HG03439 (cell line): ENCODE measurements around the gene OTUD4.
"Not testable (repeated sequence)": the region's sequence is repeated elsewhere in the genome, so short reads cannot be mapped to it uniquely, and the experiment has no call there.

Experiments
- ATAC-seq: cut with Tn5 transposase; IDR thresholded peaks from one replicate; pipeline ENCODE4 v1.9.1; 2021; ENCODE audit warnings: mild to moderate bottlenecking, moderate library complexity; ENCODE audit not compliant: unreplicated experiment

OTUD4 gene

GRCh38 chr4:145179861-145180297 is 510 bp downstream of the OTUD4 start:
- peak; percentile 21 for ATAC-seq

- peak; percentile 43 for ATAC-seq
Measured at GRCh38 chr4:145179281-145179860, 1.0 kb downstream of the OTUD4 start.

GRCh38 chr4:145178740-145179280 is 1.6 kb downstream of the OTUD4 start:
- no peak for ATAC-seq

DNA sequence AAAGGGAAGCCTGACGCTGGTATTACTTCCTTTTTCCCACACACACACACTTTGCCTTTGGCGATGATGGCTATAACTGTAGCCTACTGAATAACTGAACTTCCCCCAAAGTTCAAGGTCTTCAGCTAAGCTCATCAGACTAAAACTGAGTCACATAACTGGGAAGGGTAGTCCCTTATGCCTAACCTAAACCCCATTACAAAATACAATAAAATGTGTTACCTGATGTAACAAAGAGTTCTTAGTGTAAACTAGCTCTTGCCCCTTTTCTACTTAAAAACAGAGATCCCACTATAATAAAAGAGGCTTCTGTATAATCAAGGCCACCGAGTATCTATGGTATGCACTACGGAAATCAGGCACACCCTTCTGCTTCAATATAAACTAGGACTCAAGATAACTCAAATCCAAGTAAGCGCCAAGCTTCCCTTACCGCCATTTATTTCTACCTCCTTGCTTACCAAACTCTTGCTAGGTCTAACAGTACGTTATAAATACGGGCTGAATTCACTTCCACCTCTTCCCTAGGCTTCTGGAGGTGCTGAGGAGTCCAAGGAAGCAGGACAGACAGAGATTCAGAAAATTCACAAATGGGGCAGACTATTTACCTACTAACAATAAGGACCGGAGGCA is 2.4 kb downstream of the OTUD4 start:
- ATAC-seq: no peak

DNA sequence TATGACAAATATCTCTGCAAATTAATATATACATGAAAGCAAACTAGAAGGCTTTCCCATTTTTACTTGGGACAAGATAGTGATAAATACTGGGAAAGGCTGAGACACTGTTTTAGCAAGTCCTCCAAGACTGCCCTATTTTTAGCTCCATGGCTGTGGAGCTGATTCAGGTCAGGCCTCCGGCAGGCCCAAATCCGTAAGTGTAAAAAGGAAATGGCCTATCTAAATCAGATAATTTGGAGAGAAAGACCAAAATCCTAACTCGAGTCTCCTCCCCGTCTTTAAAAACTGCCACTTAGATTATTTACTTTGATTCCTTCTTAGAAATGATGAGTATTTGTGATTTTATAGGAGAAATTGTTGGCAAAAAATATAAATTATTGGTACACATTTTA is 2.9 kb downstream of the OTUD4 start:
- ATAC-seq: no peak

GRCh38 chr4:145176641-145177432 is 3.6 kb downstream of the OTUD4 start:
- ATAC-seq: no peak

DNA sequence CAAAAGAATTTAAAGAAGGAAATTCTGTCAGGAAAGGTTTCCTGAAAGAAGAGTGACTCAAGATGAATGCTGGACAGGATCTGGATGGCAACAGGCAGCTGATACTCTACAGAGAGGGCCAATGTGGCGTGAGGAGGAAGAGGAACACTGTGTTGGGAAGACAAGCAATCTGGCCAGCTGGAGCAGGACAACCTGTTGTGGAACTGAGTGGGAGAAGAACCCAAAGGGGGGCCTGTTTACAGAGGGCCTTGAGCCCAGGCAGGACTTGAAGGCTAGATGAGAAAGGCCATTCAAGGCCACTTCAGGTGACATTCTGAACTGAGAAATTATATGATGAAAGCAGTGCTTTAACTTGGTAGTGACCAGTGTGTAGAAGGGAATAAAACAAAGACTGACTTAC is 8.5 kb downstream of the OTUD4 start:
- ATAC-seq: no peak

- no peak for ATAC-seq
Measured at GRCh38 chr4:145170223-145170622, 10.2 kb downstream of the OTUD4 start.

DNA sequence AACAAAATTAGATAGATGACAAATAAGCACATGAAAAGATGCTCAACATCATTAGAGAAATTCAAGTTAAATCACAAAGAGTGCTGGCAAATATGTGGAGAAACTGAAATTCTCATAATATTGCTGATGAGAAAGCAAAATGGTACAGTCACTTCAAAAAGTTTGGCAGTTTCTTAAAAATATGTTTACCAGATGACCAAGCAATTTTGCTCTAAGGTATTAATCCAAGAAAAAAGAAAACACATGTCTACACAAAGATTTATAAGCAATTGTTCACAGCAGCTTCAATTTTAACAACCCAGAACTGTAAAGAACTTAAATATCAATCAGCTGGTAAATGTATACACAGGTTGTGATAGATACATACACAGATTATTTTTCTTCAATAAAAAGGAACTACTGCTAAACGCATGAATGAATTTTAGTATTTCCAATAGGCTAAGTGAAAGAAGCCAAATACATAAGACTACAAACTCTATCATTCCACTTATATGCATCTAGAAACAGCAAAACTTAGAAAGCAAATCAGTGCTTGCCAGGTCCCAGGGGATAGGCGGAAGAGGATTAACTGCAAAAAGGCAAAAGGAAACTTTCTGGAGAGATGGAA is 11.7 kb downstream of the OTUD4 start:
- ATAC-seq: no peak

DNA sequence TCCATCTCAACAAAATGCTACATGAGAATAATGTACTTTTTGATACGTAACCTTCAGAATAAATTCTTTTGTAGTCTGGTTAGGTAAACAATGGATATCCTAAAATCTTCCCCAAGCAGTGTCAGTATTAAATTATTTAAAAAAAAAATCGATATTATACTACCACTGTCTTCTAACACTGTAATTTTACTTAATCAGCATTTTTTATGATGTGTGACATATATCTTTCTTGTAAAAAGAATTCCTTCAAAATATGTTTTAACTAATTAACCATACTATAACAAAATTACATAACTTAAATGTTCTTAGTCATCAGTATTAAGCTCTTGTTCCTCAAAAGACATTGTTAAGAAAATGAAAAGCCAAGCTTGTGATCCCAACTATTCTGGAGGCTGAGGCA is 12.5 kb downstream of the OTUD4 start:
- ATAC-seq: no peak

DNA sequence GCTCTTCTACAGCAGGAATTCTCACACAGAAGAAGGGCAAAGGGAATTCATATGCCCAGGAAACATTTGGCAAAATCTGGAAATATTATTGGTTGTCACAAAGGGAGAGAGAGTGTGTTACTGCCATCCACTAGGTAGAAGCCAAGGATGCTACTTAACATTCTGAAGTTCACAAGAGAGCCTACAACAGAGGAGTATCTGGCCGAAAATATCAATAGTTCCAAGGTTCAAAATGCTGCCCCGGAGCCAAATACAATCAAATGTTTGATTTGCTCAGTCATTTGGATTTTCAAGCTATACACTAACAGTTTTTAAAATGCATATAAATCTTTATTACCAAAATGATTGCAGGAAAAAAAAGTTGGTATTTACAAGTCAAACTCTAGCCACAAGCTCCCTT is 18.8 kb downstream of the OTUD4 start:
- no peak for ATAC-seq

DNA sequence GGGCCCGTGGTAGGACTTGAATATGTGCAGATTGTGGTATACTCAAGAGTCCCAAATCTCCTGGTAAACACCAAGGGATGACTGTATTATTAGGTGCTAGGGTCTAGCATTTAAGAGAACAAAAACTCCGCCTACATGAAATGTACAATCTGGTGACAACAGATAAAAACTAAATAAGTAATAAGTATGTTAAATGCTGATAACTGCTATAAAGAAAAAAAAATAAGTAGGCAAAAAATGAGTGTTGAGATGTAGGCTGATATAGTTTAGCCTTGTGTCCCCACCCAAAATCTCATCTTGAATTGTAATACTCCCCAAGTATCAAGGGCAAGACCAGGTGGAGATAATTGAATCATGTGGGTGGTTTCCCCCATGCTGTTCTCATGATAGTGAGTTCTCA is 23.4 kb downstream of the OTUD4 start:
- ATAC-seq: no peak

DNA sequence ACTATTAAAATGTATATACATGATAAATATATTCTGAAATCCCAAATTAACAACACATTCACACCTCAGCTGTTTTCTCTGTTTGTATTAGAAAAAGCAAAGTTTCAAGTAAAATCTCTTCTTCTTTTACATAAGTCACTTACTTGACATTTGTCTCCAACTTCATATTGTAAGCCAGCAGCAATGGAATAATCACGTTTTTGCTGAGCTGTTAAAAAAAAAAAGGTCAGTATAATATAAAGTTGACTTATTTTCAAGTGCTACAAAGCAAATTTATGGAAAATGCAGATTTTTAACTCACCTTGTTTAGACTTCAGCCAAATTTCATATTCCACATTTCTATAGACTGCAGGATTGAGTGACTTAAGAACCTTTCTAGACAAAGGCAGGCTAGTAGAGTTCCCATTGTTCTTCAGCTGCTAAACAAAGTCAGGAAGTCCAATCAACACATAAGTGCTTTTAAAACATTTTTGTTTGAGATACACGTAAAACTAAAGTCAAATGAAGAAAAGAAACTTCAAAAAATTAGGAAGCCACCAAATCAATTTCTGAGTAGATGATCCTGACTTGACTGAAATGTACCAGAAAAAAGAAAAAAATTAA is 25.0 kb downstream of the OTUD4 start:
- no peak for ATAC-seq

DNA sequence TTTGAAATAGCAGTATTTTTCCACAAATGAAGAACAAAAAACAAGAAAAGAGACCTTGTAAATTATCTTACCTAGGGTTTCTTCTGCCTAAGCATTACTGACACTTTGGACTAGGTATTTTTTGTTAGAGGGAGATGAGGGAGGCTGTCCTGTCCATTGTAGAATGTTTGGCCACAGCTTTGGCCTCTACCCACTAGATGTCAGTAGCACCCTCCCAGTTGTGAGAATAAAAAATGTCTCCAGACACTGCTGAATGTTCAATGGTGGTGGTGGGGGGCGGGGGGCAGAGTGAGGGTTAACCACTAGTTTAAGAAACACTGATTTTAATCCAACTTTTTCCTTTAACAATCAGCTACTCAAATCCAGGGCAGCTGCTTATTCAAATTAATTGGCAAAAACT is 25.8 kb downstream of the OTUD4 start:
- no peak for ATAC-seq

DNA sequence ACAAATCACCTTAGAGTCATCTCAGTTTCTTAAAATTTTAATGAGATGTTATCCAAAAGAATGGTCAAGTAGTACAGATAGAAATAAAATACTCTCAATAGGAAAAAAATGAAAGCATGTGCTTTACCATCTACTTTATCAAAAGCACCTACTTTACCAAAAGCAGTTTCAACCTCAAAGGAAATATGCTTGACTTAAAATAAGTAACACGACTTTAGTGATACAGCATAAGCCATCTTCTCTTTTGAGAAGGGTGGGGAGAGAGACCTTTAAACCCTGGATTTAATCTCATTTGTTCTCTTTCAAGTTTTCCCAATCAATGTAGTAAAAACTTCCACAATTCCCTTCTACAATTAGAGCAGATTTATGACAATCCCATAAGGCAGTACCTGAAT is 26.5 kb downstream of the OTUD4 start:
- ATAC-seq: no peak

DNA sequence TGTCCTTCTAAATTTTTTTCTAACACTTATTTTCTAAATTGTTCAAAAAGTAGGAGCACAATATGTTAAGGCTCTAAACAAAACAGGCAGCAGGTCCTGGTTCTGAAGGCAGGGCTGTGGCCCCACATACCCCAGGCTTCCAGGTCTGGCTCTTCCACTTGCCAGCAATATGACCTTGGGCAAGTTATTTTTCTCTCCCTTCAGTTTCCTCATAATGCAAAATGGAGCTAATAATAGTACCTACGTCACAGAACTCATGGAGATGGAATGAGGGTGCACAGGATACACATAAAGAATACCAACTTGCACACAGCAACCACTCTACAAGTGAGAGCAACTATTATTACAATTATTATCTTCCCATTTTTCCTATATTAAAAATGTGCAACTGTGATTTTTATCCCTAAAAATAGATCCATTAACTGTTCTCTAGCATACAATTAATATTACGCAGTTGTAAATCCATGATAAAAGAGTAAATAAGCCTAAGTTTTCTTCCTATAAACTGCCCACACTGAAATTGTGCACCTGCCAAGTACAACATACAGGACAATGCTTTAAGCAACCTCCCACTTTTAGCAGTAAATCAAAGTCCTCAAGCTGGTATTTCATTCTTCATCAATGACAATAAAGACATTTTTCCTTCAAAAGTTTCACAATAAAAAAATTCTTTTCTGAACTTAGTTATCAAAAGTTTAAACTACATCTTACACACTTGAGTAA is 27.0 kb downstream of the OTUD4 start:
- ATAC-seq: no peak

GRCh38 chr4:145148980-145149379 is 31.4 kb downstream of the OTUD4 start:
- no peak for ATAC-seq

- not testable (repeated sequence) for ATAC-seq
Measured at GRCh38 chr4:145136219-145136618, 44.2 kb downstream of the OTUD4 start.

DNA sequence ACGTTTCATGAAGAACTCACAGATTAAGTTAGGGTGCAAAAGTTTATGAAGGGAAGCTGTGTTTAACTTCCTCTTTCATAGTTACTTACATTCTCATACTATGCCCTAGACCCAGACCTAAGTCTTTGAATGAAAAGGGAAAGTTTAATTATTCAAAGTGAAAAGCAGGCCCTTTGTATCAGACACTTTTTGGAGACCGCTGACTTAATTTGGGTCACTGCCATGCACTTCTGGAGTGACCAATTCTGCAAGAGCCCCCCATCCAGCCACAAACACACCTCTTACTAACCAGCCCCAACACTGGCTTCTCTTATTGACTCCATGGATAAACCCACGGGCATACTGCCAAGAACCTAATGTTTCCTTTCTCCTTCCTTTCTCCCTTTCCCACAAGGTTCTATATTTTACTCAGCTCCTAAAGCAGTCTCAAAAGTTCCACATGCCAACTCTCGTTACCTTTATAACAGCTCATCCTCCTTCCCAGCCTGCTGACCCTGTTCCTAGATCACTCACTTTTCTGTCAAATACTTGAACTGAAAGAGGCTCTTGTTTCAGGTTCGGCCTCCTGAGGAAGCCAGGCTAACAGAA is 47.8 kb downstream of the OTUD4 start:
- peak; percentile 61 for ATAC-seq

DNA sequence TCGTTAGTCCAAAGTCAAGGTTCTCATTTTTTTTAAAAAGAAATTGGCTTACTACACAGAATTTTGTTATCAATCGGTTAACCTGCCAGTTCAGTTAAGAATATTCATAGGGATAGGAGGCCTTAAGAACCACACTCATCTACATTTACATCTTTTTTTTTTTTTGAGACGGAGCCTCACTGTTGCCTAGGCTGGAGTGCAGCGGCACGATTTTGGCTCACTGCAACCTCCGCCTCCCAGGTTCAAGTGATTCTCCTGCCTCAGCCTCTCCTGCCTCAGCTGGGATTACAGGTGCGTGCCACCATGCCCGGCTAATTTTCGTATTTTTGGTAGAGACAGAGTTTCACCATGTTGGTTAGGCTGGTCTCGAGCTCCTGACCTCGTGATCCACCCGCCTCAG is 48.5 kb downstream of the OTUD4 start:
- no peak for ATAC-seq
